Measurements from ENCODE around the gene CHST11. TPM values are rescaled to one million over a fixed set of nuclear protein-coding genes. Genes with fewer than 3 reads are reported as not detected.

The CHST11 gene
- total and polyA plus RNA-seq, 10 of the 15 experiments (the other 5 are each of a cell fraction or from before 2014, with no cell fraction given), result 1.9 to 38.1 (median 17.2) TPM

- no peak for TF ChIP-seq ZBTB33 (IDR thresholded peaks at IDR 0.05)
These were observed 39.0 kb downstream of the CHST11 start (continued) for GRCh38 chr12:104495786-104496185.

GRCh38 chr12:104496336-104496735 is 39.6 kb downstream of the CHST11 start:
- in situ Hi-C loops (cut with MboI), result no loop called here
- Histone ChIP-seq H3K9ac (ENCODE audit: control insufficient read depth, insufficient read depth, low read length) (no peak overlapping the region), H3K4me1 (ENCODE audit: control insufficient read depth, insufficient read depth, low read length) (peaks cover 41% of the 10 kb centered on the region), H2AFZ (ENCODE audit: control insufficient read depth, low read depth, low read length) (no peak overlapping the region), H3K4me2 (ENCODE audit: control insufficient read depth, insufficient read depth) (no peak overlapping the region), H3K9me3 (replicated peaks; ENCODE audit: control insufficient read depth, insufficient read depth, low read length) (no peaks in the 10 kb centered on the region), H3K27me3 (replicated peaks in 1 of 2; ENCODE audit: control insufficient read depth in 2 of 2, insufficient read depth in 2 of 2, low read length in 1 of 2) (no peaks in the 10 kb centered on the region), H3K4me3 (no peak overlapping the region), H3K27ac (ENCODE audit: control insufficient read depth, insufficient read depth) (no peak overlapping the region), H4K20me1 (ENCODE audit: control insufficient read depth, insufficient read depth) (no peaks in the 10 kb centered on the region), H3K79me2 (ENCODE audit: control insufficient read depth, insufficient read depth, low read length) (peaks cover 61% of the 10 kb centered on the region), H3K36me3 (ENCODE audit: control insufficient read depth in 2 of 2, insufficient read depth in 2 of 2, low read length in 1 of 2) (peaks cover 0 to 2% of the 10 kb centered on the region in 2 experiments; a peak in 1 of 4 replicates)
- ATAC-seq, result no peak
- no peak for DNase-seq (ENCODE audit: low read depth, low spot score)
- 100% methylated on average over 1 of the region's 1 CpG for WGBS (ENCODE audit: insufficient coverage, insufficient replicate concordance, low lambda C conversion rate, missing lambda C conversion rate)
- TF ChIP-seq, protein P1, sequence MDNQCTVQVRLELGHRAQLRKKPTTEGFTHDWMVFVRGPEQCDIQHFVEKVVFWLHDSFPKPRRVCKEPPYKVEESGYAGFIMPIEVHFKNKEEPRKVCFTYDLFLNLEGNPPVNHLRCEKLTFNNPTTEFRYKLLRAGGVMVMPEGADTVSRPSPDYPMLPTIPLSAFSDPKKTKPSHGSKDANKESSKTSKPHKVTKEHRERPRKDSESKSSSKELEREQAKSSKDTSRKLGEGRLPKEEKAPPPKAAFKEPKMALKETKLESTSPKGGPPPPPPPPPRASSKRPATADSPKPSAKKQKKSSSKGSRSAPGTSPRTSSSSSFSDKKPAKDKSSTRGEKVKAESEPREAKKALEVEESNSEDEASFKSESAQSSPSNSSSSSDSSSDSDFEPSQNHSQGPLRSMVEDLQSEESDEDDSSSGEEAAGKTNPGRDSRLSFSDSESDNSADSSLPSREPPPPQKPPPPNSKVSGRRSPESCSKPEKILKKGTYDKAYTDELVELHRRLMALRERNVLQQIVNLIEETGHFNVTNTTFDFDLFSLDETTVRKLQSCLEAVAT (IDR thresholded peaks at IDR 0.05), result no peak
- TF ChIP-seq FOXM1 (IDR thresholded peaks at IDR 0.05; ENCODE audit: low read depth, low read length), result no peak
- no peak for TF ChIP-seq CBX3 (IDR thresholded peaks at IDR 0.05; ENCODE audit: borderline replicate concordance, low read depth)
- TF ChIP-seq YBX1 (IDR thresholded peaks at IDR 0.05), result no peak
- ChIA-PET CTCF (interaction anchor here (0.9 kb wide), 1 partner anchor 115 kb away, joined by 4 read pairs; no protein-coding TSS in a partner anchor), POLR2A (interaction anchor here (0.6 to 1.0 kb wide), 5 partner anchors 23 to 165 kb away, joined by 3 to 6 read pairs (median 4); no protein-coding TSS in a partner anchor), SMC1A (ENCODE audit: uncharacterized antibody, unreplicated experiment) (interaction anchor here (0.6 to 6.1 kb wide), 7 partner anchors 9 to 571 kb away, joined by 3 to 51 read pairs (median 4); no protein-coding TSS in a partner anchor), RAD21 (ENCODE audit: unreplicated experiment) (interaction anchor here (0.7 kb wide), 1 partner anchor 115 kb away, joined by 4 read pairs; no protein-coding TSS in a partner anchor)
- no peak for FAIRE-seq
- BruUV-seq (replicated peaks), result no TSS peak
- intact Hi-C loops (cut with micrococcal nuclease; ENCODE audit: unreplicated experiment), result no loop called here
